ENCODE results near the gene SMPD3. TPM values are rescaled to one million over a fixed set of nuclear protein-coding genes. Genes with fewer than 3 reads are reported as not detected.

Gene SMPD3
- polyA plus RNA-seq, 4 donors, result 1.1 to 2.4 (median 1.7) TPM

DNA sequence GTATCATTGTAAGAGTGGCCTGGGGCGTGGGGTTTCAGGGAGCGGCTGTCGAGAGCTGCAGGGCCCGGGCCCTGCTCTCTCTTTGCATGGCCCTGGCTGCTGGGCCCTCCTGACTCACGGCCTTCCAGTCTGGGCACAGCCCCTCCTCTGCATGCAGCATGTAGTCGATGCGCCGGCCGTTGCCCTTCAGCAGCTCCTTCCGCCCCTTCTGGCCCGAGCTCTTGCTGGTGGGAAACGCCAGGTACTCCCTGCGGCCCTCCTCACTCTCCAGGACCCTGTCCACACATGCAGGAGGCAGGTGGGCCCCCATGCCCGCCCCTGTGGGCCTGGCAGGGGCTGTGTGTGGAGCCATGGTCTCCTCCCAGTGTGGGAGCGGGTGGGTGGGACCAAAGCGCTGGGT lies 86.8 kb downstream of the SMPD3 start:
- DNase-seq (ENCODE audit: low read depth in 4 of 4, low spot score in 2 of 4), result no peak

DNA sequence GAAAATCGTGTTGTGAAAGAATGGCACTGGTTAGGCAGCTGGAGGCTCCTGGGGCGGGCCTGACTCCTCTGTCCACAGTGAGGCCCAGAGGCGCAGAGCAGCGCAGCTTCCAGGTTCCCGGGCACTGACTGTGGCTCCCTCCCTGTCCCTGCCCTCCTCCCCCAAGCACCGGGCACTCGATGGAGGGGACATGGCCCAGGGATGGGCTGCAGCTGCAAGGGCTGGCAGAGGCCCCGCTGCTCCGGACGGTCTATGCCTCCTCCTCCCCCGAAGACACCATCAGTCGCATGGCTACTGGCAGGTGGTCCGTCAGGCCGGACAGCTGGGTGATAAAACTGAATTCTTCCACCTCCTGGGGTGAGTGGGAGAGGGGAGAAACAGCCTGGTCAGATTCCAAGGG lies 87.4 kb downstream of the SMPD3 start:
- DNase-seq (ENCODE audit: low read depth in 4 of 4, low spot score in 2 of 4), result no peak

DNA sequence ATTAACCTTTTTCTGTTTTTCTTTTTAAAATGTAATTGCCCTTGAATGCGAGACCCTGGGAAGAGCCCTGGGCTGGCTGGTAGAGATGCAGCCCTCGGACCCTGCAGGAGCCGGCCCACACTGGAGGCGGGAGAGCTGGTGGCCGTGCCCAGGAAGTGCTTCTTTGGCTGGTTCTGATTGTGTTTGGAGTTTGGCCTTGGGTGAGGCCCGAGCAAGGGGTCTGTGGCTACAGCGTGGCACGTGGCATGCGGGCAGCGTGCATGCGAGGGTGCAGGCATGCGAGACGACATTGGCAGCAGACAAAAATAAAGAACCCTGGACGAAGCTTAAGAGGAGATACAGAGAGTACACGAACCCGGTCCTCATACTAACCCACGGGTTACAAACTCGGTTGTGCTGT lies 87.8 kb downstream of the SMPD3 start:
- no peak for DNase-seq (ENCODE audit: low read depth in 4 of 4, low spot score in 2 of 4)

DNA sequence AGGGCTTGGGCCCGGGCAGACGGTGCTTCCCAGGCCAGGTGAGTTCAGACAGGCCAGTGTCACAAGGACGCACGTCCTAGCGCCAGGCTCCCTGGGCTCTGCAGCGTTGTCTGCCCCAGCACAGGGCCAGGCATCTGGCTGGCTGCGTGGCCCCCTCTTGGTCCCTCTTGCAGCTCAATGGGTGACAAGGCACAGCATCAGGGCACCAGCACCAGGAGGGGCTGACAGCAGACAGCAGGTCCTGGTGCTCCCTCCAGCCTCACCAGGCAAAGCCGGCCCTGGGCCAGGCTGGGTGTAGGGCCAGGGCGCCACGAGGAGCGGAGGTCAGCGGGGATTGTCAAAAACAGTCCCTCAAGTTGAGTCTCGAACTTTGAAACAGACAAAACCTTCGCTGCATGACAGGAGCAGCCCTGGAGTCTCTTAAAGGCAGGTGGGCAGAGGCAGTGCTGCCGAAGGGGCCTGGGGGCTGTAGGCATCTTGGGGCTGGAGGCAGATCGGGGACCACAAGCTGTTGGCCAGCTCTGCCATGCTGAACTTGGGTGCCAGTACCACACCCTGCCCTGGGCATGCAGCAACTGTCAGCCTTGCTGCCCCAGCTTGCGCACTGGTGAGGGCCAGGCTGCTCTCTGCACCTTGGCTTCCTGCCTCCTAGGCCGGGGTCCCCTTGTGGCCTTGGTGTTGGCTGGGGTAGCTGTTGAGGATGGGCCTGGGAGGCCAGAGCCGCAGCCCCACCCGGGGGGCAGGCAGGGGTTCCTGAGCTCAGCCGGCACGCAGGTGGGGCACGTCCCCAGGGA lies 88.7 kb downstream of the SMPD3 start:
- DNase-seq (ENCODE audit: low read depth in 4 of 4, low spot score in 2 of 4), result no peak

DNA sequence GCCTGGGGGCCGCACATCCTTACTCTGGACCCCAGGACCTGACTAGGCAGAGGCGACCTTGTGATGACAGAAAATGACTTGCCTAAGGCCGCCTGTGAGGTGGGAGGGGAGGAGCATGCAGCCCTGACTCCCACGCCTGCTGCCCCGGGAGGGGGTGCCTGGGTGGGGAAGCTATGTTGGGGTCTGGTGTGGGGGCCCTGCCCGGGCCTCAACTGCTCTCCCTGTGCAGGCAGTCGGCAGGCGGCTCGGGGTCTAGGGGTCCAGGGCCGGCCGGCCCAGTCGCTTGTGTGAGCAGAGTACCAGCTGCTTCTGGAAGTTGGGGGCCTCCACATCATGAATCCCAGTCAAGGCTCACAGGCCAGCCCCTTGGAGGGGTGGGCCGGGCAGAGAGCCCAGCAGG lies 89.4 kb downstream of the SMPD3 start:
- DNase-seq (ENCODE audit: low read depth in 4 of 4, low spot score in 2 of 4), result no peak

DNA sequence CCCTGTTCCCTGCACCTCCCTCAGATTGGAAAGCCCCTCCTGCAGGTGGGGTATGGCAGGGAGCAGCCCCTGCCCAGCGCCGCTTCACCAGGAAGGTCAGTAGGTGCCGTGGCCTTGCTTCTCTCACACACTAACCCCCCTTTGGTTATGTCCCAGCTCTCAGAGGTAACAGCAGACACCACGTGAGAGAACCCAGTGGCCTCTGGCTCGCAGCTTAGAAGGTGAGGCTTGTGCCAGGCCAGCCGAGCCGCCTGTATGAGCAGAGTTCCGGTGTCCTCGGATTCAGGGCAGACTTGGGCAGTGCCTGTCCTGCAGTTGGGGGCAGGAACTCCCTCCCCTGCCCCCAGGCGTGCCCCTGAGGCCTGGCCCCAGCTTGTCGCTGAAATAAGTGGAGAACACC lies 90.4 kb downstream of the SMPD3 start:
- no peak for DNase-seq (ENCODE audit: low read depth in 4 of 4, low spot score in 2 of 4)

DNA sequence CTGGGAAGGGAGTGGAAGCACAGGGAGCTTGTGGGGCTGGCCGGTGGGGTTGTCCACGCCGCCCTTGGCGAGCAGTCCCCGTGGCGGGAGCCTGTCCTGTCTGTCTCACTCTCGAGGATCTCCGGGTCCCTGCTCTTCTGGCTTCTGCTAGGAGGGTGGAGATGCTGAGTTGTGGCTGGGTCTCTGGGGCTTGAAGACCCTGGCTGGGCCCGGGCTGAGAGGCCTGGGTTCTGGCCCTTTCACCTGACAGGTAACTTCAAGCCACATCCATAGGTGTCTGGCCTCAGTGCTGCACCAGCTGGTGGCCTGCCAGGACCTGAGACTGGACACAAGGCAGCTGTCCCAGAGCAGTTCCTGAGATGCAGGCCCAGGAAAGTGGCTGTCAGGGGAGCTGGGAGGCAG lies 90.8 kb downstream of the SMPD3 start:
- no peak for DNase-seq (ENCODE audit: low read depth in 4 of 4, low spot score in 2 of 4)

DNA sequence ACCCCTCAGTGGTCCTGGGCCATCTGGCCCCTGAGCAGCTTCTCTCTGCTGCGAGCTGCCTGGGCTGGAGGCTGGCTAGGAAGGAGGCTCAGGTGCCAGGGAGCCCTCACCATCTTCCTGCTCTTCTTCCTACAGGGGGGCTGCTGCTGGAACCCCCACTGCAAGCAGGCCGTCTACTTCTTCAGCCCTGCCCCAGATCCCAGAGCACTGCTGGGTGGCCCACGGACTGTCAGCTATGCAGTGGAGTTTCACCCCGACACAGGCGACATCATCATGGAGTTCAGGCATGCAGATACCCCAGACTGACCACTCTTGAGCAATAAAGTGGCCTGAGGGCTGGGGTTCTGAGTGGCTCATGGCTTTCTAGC lies 91.4 kb downstream of the SMPD3 start:
- no peak for DNase-seq (ENCODE audit: low read depth in 4 of 4, low spot score in 2 of 4)

DNA sequence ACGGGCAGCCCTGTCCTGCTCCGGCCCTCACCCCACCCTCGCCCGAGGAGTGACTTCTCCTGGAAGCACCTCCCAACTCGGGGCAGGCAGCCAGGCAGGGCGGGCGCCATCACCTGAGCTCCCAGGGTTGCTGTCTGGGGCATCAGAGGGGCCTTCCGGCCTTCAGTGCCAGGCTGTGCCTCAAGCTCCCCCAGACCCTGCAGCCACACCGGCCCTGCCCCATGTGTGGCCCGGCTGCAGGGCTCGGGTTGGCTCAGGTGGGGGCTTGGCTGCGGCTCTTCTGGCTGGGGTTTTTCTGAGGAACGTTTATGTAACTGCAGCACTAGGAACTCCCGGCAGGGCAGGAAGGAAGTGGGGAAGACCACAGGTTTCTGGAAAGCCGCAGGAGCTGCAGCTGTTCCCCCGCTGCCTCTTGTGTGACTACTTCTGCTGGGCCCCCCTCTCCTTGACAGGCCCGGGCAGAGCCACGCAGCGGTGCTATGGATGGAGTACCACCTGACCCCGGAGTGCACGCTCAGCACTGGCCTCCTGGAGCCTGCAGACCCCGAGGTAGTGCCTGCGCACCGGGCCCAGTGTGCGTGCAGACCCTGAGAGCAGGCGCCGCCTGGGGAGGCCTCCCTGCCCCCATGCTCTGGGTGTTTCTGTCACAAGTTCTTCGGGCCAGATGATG lies 91.9 kb downstream of the SMPD3 start:
- DNase-seq (ENCODE audit: low read depth in 4 of 4, low spot score in 2 of 4), result no peak

DNA sequence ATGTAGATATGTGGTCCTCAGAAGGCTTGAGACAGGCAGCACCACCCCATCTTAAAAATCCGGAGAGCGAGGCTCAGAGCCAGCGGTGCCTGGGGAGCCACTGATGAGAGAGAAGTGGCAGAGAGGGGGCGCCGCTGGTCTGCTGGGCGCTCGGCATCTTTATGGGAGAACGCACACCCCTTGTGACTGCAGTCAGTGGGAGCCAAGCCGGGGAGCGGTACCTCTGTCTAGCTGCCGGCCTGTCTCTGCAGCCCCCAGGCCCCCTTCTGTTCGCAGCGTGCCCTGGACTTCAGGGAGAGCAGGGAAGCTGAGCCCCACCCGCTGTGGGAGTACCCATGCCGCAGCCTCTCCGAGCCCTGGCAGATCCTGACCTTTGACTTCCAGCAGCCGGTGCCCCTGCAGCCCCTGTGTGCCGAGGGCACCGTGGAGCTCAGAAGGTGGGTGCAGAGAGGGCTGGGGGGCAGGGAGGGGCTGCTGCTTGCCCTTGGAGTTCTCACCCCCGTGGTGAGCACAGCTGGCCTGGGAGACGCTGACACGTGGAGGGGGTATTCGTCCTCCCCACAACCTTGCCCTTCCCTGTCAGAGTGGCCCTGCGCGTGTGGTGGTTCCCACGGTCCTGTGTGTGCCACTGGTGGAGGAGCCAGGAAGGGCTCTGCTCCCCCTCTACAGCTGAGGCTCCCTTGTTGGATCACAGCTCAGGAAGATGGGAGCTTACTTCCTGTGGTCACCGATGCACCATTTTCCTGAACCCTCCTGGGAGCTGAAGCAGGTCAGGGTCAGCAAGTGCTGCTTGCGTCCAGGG lies 92.7 kb downstream of the SMPD3 start:
- no peak for DNase-seq (ENCODE audit: low read depth in 4 of 4, low spot score in 2 of 4)

DNA sequence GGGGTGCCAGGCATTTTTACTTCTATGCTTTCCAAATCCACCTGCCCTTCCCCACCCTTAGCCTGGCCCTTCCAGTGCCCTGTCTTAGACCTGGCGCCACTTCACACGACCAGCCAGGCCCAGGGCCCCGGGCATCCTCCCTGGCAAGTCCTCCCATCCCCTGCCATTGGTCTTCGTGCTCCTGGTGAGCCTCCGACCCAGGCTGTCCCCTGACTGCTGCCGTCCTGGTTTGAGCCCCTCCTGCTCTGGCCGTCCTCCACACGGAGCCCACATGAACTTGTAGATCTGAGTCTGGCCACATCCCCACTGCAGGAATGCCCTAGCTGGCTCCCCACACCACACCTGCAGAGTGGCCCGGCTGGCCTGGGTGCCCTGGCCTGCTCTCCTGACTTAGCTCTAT lies 93.5 kb downstream of the SMPD3 start:
- DNase-seq (ENCODE audit: low read depth in 4 of 4, low spot score in 2 of 4), result no peak

DNA sequence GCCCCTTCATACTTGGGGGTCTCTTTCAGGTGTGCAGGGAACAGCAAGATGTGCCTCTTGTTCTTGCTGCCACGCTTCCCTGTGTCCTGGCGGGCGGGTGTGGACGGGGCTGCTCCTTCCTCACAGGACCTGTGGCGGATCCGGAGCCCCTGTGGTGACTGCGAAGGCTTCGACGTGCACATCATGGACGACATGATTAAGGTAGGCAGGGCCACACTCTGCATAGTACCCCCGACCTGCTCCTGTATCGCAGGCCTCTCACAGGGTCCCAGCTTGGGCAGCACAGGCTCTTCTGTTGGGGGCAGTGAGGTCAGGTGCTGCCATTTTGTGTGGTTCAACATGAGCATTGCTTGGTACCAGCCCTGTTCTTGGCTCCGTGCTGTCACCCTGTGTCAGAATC lies 94.9 kb downstream of the SMPD3 start:
- DNase-seq (ENCODE audit: low read depth in 4 of 4, low spot score in 2 of 4), result no peak

DNA sequence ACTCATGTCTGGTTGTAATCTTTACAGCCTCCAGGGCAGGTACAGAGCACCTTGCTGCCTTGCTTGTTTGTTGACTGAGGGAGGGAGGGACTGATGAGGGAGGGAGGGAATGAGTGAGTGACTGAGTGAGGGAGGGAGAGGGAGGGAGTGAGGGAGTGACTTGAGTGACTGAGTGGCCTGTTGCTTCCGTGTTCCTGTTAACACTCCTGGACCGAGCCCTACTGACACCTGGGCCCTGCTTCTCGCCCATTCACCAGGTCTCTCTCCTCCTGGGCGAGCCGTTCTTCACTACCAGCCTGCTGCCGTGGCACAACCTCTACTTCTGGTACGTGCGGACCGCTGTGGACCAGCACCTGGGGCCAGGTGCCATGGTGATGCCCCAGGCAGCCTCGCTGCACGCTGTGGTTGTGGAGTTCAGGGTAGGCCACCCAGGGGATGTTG lies 96.3 kb downstream of the SMPD3 start:
- DNase-seq (ENCODE audit: low read depth in 4 of 4, low spot score in 2 of 4), result no peak

DNA sequence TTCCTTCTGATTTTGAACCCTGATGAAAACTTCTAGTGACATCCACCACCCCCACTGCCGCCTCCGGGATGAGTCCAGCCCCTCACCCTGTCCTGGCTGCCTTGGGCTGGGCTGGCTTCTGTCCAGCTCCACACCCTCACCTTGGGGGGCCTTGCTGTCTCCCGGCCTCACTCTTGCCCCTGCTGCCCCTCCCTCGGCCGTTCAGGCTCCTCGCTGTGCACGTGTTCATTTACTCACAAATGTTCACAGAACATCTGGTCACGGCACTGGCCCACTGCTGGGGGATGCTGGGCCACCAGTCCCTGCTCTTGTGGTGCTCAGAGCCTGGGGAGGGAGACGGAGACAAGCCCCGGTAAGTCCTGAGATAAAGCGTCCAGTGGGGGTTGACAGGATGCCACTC lies 96.8 kb downstream of the SMPD3 start:
- DNase-seq (ENCODE audit: low read depth in 4 of 4, low spot score in 2 of 4), result no peak

DNA sequence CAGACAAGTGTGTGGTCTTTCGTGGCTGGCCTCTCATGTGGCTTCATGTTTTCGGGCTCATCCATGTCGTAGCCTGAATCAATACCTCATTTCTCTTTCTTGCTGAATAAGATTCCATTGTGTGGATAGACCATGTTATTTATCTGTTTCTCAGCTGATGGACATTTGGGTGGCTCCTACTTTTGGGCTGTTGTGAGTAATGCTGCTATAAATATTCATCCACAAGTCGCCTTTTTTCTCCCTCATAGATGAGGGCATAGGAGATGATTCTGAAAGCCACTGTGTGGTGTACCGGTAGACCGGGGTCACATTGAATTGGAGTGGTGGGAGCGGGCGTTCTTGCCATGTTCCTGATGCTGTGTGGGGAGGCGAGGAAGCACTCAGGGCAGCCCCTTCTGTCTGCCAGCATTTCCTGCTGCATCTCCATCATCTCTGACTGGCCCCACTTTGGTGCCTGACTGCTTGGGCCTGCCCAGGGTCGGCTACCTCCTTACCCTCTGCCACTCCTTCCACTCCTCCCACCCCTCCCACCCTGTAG lies 97.4 kb downstream of the SMPD3 start:
- DNase-seq (ENCODE audit: low read depth in 4 of 4, low spot score in 2 of 4), result no peak

DNA sequence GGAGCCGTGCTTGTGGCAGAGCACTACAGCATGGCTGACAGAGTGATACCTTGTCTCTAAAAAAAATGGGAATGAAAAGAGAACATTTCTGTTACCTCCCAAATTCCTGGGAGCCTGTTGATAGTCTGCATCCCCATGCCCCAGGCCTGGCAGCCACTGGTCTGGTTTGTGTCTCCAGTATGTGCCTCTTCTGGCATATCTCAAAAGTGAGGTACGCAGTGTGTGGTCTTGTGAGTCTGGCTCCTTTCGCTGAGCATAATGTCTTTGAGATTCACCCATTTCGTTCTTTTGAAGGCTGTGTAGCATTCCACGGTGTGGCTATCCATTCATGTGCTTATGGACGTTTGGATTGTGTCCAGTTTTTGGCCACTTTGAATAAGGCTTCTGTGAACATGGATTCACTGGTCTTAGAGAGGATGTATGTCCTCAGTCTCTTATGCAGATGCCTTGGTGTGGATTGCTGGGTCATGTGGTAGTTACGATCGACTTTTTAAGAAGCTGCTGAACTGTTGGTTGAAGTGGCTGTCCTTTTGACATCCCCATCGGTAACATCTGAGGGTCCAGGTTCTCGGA lies 98.4 kb downstream of the SMPD3 start:
- no peak for DNase-seq (ENCODE audit: low read depth in 4 of 4, low spot score in 2 of 4)

DNA sequence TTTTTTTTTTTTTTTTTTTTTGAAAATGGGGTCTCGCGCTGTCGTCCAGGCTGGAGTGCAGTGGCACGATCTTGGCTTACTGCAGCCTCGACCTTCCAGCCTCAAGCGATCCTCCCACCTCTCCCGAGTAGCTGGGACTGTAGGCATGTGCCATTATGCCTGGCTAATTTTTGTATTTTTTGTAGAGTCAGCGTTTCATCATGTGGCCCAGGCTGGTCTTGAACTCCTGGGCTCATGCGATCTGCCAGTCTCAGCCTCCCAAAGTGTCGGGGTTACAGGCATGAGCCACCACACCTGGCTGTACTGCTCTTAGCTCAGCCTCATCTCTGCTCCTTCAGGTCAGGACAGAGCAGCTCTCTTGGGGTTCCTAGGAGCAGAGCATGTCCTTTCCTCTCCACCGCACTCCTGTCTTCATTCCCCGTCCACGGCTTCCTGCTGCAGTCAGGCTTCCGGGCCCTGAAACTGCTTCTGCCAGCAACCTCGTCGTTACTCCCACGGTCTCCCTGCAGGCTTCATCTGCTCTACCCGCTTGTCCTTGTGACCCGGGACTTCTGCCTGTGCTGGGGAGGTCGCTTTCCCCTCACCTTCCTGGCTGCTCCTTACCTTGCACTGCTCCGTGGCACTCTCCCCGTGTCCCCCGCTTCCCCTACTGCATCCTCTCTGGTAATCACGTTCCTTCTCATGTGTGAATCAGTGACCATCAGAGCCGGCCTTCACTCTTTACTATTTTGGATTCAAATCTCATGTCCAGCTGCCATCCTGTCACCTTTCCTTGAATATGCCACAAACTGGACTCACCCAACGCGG lies 99.5 kb downstream of the SMPD3 start:
- no peak for DNase-seq (ENCODE audit: low read depth in 4 of 4, low spot score in 2 of 4)

DNA sequence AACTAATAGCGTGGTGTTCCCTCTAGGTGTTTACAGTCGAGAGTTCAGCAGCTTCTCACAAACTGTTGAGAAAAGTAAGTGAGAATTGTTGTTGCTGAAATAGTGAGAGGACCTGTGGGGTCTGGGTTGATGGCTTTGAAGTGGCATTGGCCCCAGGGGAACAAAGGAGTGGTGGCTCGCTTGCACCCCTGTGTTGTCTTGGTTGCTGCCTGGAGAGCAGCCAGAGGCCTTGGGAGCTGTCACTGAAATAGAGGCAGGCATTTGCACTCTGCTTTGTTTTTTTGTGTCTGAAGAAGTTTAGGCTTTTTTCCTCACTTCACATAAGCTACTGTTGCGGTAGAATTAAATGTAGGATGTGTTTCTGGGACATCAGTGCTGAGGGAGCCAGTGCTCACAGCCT lies 100.7 kb downstream of the SMPD3 start:
- DNase-seq (ENCODE audit: low read depth in 4 of 4, low spot score in 2 of 4), result no peak

DNA sequence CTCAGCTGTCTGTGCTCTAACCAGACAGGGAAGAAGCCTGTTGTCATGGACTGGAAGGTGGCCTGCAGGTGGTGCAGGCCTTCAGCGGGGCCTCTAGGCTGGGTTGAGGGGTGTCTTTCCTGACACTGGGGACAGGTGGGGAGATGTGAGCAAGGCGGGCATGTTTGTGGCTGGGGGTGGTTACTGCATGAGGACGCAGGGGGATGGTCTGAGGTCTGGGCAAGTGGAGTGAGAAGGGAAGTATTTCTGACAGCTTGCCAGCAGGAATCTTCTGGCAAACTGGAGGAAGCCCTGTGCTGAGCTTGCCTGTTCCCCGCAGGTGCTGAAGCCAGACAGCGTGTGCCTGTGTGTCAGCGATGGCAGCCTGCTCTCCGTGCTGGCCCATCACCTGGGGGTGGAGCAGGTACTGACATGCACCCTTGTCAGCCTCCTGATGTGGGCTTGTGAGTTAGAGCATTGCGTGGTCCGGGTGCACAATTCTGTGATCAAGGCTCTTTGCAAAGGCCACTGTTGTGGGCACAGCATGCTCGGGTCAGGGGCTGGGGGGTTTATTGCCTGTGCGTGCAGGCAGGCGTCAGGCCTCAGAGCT lies 101.3 kb downstream of the SMPD3 start:
- no peak for DNase-seq (ENCODE audit: low read depth in 4 of 4, low spot score in 2 of 4)

All from left renal cortex interstitium (tissue), 4 donors.